Measurements from ENCODE around the gene ANXA2R. TPM values are rescaled to one million over a fixed set of nuclear protein-coding genes. Genes with fewer than 3 reads are reported as not detected.

Gene ANXA2R
- total RNA-seq, 1 donor from 2014 or later, result 0.26 TPM

GRCh38 chr5:43051684-43052083 lies 11.6 kb upstream of the ANXA2R start:
- TF ChIP-seq CTCF (IDR thresholded peaks at IDR 0.05; ENCODE audit: insufficient read depth, low read length, severe bottlenecking), result no peak
- DNase-seq (ENCODE audit: low read depth) (no peak), FAIRE-seq (no peak)
- no peaks in the 10 kb centered on the region for H3K27me3 ChIP-seq (ENCODE audit: control insufficient read depth, insufficient read depth, low read length)
- H3K4me3 ChIP-seq (ENCODE audit: low read depth, low read length), result no peak overlapping the region
- no peaks in the 10 kb centered on the region for H3K36me3 ChIP-seq (ENCODE audit: control insufficient read depth, insufficient read depth, low read length)

- TF ChIP-seq CTCF (IDR thresholded peaks at IDR 0.05; ENCODE audit: insufficient read depth, low read length, severe bottlenecking), result no peak
- no peak overlapping the region for H3K4me3 ChIP-seq (ENCODE audit: low read depth, low read length)
- H3K27me3 ChIP-seq (ENCODE audit: control insufficient read depth, insufficient read depth, low read length), result no peaks in the 10 kb centered on the region
- H3K36me3 ChIP-seq (ENCODE audit: control insufficient read depth, insufficient read depth, low read length), result no peaks in the 10 kb centered on the region
- FAIRE-seq (no peak), DNase-seq (ENCODE audit: low read depth) (no peak)
Observed at GRCh38 chr5:43050384-43050783, 10.3 kb upstream of the ANXA2R start.

- no peaks in the 10 kb centered on the region for H3K36me3 ChIP-seq (ENCODE audit: control insufficient read depth, insufficient read depth, low read length)
- TF ChIP-seq CTCF (IDR thresholded peaks at IDR 0.05; ENCODE audit: insufficient read depth, low read length, severe bottlenecking), result no peak
- H3K27me3 ChIP-seq (ENCODE audit: control insufficient read depth, insufficient read depth, low read length), result no peaks in the 10 kb centered on the region
- no peak for DNase-seq (ENCODE audit: low read depth)
- no peak for FAIRE-seq
- no peak overlapping the region for H3K4me3 ChIP-seq (ENCODE audit: low read depth, low read length)
Observed at GRCh38 chr5:43049236-43049635, 9.1 kb upstream of the ANXA2R start.

- DNase-seq (ENCODE audit: low read depth), result no peak
- Histone ChIP-seq H3K27me3 (ENCODE audit: control insufficient read depth, insufficient read depth, low read length) (no peaks in the 10 kb centered on the region), H3K36me3 (ENCODE audit: control insufficient read depth, insufficient read depth, low read length) (no peaks in the 10 kb centered on the region), H3K4me3 (ENCODE audit: low read depth, low read length) (no peak overlapping the region)
- no peak for FAIRE-seq
- no peak for TF ChIP-seq CTCF (IDR thresholded peaks at IDR 0.05; ENCODE audit: insufficient read depth, low read length, severe bottlenecking)
Observed at GRCh38 chr5:43046474-43046873, 6.4 kb upstream of the ANXA2R start.

- DNase-seq (ENCODE audit: low read depth) (no peak), FAIRE-seq (no peak)
- no peaks in the 10 kb centered on the region for H3K36me3 ChIP-seq (ENCODE audit: control insufficient read depth, insufficient read depth, low read length)
- no peaks in the 10 kb centered on the region for H3K27me3 ChIP-seq (ENCODE audit: control insufficient read depth, insufficient read depth, low read length)
- H3K4me3 ChIP-seq (ENCODE audit: low read depth, low read length), result no peak overlapping the region
- TF ChIP-seq CTCF (IDR thresholded peaks at IDR 0.05; ENCODE audit: insufficient read depth, low read length, severe bottlenecking), result no peak
Observed at GRCh38 chr5:43045236-43045635, 5.1 kb upstream of the ANXA2R start.

GRCh38 chr5:43044181-43044914 lies 4.2 kb upstream of the ANXA2R start:
- no peak for DNase-seq (ENCODE audit: low read depth)
- Histone ChIP-seq H3K4me3 (ENCODE audit: low read depth, low read length) (no peak overlapping the region), H3K27me3 (ENCODE audit: control insufficient read depth, insufficient read depth, low read length) (no peaks in the 10 kb centered on the region), H3K36me3 (ENCODE audit: control insufficient read depth, insufficient read depth, low read length) (no peaks in the 10 kb centered on the region)
- no peak for TF ChIP-seq CTCF (IDR thresholded peaks at IDR 0.05; ENCODE audit: insufficient read depth, low read length, severe bottlenecking)
- no peak for FAIRE-seq
